MM.1S (cell line): ENCODE measurements around the gene SMURF1.

Source experiments
- EZH2 ChIP-seq: fragments of 300-600 bp; sonication (generic); optimal IDR thresholded peaks from 2 replicates; pipeline ENCODE3; 2017; ENCODE audit warnings: low read depth, mild to moderate bottlenecking, antibody characterized with exemption, low read length, mixed read lengths
- TF ChIP-seq, protein P1 (sequence below): fragments of 300-600 bp; sonication (generic); IDR thresholded peaks from 2 replicates; pipeline ENCODE4 v1.5.1; 2016; ENCODE audit warnings: antibody characterized with exemption, low read length, mixed read lengths

DNA sequence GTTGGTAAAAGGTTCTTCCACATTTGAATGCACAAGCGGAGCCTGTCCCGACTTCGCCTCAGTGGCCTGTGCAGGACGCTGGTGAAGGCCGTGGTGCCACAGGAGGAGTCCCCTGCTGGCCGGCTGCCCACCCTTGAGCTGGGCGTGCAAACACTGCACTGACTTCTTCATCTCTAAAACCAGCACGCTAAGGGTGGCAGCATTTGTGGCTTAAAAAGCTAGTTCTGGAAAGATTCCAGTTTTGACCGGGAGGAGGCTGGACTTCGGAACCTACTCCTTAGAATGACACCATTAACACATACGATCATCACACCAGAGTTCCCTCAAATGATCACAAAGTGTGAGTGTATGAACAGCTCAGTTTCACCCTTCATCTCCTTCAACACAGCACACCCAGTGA, 102.4 kb downstream of the SMURF1 start:
- TF ChIP-seq, protein P1, sequence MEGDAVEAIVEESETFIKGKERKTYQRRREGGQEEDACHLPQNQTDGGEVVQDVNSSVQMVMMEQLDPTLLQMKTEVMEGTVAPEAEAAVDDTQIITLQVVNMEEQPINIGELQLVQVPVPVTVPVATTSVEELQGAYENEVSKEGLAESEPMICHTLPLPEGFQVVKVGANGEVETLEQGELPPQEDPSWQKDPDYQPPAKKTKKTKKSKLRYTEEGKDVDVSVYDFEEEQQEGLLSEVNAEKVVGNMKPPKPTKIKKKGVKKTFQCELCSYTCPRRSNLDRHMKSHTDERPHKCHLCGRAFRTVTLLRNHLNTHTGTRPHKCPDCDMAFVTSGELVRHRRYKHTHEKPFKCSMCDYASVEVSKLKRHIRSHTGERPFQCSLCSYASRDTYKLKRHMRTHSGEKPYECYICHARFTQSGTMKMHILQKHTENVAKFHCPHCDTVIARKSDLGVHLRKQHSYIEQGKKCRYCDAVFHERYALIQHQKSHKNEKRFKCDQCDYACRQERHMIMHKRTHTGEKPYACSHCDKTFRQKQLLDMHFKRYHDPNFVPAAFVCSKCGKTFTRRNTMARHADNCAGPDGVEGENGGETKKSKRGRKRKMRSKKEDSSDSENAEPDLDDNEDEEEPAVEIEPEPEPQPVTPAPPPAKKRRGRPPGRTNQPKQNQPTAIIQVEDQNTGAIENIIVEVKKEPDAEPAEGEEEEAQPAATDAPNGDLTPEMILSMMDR: no peak
- TF ChIP-seq EZH2: no peak
